Fibroblast of mammary gland (primary cell): ENCODE results near the gene MAPRE2.

ENCODE experiments used
- DNase-seq: peaks from one replicate; pipeline ENCODE4 v3.0.0-alpha.2; 2010; ENCODE audit warnings: low read depth
- H3K4me3 ChIP-seq: 2 replicates; pipeline ENCODE4 v1.5.1; 2011; ENCODE audit warnings: low read depth, mild to moderate bottlenecking, low read length, moderate library complexity; ENCODE audit not compliant: control insufficient read depth
- TF ChIP-seq, protein P1 (sequence below): conservative IDR thresholded peaks from 2 replicates; pipeline ENCODE4 v1.5.1; 2011; ENCODE audit warnings: low read depth, low read length, inconsistent platforms; ENCODE audit not compliant: control insufficient read depth, insufficient read depth

Gene MAPRE2

DNA sequence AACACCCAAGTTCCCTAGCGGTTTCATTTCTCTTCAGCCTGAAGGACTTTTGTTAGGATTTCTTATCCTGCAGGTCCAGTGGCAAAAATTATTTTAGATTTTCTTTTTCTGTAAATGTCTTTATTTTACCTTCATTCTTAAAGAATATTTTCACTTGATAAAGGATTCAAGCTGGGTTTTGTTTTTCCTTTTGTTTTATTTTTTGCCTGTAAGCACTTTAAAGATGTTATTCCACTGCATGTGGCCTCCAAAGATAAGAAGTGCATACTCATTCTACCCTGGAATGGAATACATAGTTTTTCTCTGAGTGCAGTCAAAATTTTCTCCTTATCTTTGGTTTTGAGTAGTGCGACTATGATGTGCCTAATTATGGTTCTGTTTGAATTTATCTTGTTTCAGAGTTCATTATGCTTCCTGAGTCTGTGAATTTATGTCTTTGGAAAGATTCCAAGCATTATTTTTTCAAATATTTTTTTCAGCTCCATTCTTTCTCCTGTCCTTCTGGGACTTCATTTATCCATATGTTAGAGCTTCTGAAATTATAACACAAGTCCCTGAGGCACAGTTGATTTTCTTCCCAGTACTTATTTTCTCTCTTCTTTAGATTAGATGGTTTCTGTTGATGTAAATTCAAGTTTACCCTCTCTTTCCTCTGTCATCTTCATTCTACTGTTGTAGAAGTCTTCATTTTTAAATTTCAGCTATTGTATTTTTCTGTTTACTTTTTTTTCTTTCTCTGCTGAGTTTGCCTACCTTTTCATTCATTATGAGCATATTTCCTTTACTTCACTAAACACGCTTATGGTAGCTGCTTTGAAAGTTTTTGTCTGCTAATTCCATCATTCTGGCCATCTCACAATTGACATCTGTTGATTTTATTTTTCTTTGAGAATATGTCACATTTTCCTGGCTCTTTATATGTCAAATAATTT is 69.6 kb downstream of the MAPRE2 start:
- no peak overlapping the region for H3K4me3 ChIP-seq
- TF ChIP-seq, protein P1, sequence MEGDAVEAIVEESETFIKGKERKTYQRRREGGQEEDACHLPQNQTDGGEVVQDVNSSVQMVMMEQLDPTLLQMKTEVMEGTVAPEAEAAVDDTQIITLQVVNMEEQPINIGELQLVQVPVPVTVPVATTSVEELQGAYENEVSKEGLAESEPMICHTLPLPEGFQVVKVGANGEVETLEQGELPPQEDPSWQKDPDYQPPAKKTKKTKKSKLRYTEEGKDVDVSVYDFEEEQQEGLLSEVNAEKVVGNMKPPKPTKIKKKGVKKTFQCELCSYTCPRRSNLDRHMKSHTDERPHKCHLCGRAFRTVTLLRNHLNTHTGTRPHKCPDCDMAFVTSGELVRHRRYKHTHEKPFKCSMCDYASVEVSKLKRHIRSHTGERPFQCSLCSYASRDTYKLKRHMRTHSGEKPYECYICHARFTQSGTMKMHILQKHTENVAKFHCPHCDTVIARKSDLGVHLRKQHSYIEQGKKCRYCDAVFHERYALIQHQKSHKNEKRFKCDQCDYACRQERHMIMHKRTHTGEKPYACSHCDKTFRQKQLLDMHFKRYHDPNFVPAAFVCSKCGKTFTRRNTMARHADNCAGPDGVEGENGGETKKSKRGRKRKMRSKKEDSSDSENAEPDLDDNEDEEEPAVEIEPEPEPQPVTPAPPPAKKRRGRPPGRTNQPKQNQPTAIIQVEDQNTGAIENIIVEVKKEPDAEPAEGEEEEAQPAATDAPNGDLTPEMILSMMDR: no peak
- DNase-seq: no peak

DNA sequence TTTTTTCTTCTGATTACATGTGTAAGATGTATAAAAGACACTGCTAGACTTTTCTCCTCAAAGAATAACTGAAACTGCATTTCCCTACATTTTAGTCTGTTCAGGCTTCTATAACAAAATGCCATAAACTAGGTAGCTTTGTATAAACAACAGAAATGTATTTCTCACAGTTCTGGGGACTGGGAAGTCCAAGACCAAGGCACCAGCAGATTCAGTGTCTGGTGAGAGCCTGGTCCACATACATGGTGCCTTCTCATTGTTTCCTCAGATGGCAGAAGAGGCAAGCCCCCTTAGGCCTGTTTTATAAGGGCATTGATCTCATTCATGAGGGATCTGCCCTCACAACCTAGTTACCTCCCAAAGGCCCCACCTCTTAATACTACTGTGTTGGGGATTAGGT is 71.5 kb downstream of the MAPRE2 start:
- no peak for DNase-seq
- TF ChIP-seq, protein P1: no peak
- H3K4me3 ChIP-seq: no peak overlapping the region

DNA sequence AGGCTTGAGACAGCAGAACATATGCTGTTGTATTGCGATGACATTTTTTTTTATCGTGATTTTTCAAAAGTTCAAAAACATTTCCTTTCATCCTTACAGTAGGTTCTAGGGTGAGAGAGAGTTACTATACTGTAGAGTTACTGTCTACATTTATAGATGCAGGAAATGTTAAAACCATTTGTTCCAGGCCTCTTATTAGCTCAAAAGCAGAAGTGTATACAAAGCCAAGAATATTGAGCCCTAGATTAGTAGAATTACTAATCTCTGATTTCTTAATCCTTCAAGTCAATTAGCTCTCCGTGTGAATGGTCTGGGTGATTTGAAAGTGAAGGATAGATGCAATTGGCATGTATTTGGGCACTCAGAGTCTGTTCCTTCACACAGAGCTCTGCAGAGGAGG is 73.1 kb downstream of the MAPRE2 start:
- TF ChIP-seq, protein P1: no peak
- DNase-seq: no peak
- H3K4me3 ChIP-seq: no peak overlapping the region

DNA sequence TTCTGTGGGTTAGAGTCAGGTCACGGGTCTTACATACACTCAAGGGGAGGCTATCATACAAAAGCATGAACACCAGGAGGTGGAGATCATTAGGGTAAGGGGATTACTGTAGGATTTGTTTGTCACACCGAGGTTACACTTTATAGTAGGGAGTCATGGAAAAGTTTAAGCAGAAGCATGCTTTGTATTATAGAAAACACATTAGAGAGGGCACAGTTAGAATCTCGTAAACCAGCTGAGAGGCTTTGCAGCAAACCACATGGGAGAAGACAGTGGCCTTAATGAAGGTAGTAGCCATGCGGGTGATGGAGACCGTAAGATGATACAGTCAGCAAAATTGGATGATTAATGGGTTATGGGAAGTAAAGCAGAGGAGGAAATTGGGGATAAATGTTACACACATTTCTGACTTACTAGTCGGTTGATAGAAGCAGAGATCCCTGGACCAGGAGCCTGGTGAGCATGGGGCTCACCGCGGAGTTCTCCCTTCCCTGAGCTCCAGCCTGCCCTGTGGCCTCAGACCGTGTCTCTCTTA is 75.6 kb downstream of the MAPRE2 start:
- DNase-seq: no peak
- TF ChIP-seq, protein P1: no peak
- no peak overlapping the region for H3K4me3 ChIP-seq

DNA sequence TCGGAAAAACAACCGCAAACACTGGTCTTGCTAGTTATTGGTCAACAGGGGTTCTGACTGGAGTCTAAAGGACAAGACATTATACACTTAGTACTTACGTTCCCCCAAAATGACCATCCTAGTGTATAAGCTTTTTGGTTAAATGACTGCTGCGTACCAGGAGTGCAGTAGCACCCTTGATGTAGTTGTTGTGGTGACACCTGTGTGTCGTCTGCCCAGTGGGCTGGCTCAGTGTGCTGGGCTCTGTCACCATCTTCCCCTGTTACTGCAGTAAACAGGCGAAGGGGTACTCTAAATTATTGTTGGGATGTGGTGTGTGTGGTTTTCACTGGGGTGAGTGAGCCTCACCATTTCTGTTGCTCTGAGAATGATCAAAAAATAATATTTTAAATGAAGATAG is 76.2 kb downstream of the MAPRE2 start:
- TF ChIP-seq, protein P1: no peak
- DNase-seq: no peak
- H3K4me3 ChIP-seq: no peak overlapping the region

DNA sequence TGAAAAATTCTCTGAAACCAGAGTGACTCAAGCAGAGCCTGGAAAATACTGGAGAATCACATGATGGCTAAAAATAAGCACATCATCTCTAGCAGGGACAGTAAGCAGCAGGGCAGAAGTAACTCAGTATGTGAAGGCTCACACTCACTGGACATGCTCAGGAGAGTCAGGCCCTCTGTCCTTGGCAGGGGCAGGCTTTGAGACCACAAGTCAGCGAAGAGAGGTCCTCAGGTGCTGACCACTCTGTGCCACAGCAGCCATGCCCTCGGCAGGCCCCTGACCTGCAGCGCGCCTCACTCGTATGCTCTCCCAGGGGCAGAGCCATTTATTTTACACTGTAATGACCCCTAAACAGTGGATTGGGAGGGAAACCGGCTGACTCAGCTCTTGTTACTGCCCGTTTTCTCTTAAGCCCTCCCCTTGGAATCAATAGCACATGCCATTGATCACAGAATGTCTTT is 76.8 kb downstream of the MAPRE2 start:
- H3K4me3 ChIP-seq: no peak overlapping the region
- DNase-seq: peak; percentile 79
- TF ChIP-seq, protein P1: no peak
